RCC 7860 (cell line): ENCODE data around the gene FAT4.

Experiments used
- DNase-seq: peaks from one replicate; pipeline ENCODE4 v3.0.0-alpha.2; 2015; ENCODE audit warnings: low spot score
- FAIRE-seq: peaks from 2 replicates; lab custom pipeline; 2012; peaks lifted over from hg19 to GRCh38; lab: Jason Lieb, UNC

Gene FAT4, protein sequence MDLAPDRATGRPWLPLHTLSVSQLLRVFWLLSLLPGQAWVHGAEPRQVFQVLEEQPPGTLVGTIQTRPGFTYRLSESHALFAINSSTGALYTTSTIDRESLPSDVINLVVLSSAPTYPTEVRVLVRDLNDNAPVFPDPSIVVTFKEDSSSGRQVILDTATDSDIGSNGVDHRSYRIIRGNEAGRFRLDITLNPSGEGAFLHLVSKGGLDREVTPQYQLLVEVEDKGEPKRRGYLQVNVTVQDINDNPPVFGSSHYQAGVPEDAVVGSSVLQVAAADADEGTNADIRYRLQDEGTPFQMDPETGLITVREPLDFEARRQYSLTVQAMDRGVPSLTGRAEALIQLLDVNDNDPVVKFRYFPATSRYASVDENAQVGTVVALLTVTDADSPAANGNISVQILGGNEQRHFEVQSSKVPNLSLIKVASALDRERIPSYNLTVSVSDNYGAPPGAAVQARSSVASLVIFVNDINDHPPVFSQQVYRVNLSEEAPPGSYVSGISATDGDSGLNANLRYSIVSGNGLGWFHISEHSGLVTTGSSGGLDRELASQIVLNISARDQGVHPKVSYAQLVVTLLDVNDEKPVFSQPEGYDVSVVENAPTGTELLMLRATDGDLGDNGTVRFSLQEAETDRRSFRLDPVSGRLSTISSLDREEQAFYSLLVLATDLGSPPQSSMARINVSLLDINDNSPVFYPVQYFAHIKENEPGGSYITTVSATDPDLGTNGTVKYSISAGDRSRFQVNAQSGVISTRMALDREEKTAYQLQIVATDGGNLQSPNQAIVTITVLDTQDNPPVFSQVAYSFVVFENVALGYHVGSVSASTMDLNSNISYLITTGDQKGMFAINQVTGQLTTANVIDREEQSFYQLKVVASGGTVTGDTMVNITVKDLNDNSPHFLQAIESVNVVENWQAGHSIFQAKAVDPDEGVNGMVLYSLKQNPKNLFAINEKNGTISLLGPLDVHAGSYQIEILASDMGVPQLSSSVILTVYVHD (N-terminal part only)

DNA sequence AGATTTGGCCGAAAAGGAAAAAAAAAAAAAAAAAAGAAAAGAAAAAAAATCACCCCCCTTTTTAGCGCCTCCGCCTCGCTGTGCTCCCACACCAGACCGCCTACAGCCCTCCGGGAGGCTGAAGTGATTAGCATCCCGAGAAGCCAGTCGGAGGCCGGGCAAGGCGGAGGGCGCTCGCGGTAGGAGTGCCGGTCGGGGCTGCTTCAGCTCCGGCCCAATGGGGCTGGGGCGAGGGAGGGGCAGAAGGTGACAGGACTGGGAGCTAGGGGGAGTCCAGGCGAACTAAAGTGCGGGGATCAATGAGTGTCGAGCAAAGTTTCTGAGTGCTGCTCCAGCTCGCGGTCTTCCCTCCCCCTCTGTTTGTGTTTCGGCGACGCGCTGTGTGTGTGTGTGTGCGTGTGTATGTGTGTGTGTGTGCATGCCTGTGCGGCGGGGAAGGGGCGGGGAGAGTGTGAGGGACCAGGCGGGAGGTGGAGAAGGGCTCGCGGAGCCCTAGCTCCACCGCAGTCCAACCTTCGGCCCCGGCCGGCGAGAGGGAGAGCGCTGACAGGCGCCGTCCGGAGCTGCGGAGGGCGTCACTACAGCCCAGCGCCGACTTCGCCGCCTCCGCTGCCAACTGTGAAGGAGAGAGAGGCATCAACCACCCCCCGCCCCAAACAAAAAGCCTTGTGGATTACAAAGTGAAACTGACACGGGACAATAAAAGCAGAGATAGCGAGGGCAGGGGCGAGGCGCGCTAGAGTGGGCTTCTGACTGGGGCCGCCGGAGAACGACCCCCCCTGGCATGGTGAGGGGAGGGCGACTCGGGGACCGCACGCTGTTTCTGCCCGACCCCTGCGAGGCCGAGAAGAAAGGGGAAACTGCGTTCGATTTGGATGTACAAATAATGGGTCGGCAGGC lies at the start of gene FAT4:
Gene FAT4, plus strand, starts transcription at position 280 of the 900 bp plus-strand sequence. CDS start 1,457 bp downstream, outside the sequence.
- FAIRE-seq (peak; percentile 65), DNase-seq (peak; percentile 74)

DNA sequence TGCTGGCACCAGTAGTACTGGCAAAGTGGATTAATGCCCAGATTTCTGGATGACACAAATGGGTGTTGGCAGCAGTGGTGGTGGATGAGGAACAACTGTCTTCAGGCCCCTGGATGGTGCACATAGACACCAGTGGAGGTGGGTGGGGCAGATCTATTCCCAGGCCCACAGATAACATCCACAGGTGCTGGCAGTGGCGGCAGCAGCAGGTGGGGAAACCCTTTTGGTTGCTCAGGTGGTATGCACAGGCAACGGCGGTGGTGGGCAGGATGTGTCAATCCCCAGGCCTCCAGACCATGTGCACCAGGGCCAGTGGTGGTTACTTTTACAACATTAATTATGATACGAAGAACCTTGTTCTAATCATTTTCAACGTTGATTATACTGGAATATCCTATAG lies 48.9 kb upstream of the FAT4 start:
- no peak for DNase-seq
- no peak for FAIRE-seq

DNA sequence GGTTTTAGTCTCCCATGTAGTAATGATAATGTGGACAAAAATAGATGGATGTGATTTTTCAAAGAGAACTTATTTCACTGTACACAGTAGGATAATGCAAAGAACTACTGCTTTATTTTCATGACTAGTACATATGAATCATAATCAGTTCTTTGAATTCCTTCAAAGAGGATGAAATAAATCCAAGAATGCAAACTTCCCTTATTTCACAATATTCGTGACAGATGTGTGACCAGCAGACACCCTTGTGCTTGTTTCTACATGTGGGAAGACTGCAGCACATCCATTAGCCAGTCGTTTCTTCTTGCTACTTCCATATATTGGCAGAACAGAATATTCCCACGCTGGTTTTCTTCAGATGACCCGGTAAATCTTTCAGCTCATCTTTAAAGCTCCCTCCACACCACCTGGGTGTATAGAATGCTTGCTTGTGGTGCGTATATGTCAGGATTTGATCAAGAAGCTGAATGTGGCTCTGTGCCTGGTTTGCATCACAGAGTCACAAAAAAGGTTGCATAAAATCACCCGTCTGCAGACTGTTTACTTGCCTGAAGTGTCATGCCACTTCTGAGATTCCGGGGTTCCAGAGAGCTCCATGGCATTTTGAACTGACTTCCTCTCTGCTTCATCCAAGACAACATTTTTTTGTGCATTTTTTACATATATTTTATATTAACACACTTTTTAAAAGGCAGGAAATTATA lies 47.7 kb upstream of the FAT4 start:
- DNase-seq, result no peak
- FAIRE-seq, result no peak

DNA sequence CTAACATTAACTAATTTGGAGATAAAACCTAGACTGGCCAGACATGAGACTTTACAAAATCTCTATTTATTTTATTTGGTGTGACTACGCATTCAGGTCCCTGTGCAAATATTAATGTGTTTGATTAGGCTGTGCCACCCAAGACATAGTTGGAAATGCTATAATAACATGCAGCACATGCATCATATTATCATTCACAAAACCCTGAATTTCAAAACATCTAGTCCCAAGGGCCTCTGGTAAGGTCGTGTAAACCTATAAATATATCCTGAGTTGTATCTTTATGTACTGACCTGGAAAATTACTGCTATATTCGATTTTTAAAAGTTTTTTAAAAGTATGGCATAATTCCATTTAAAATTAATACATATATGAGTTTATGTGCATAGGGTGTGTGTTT lies 47.1 kb upstream of the FAT4 start:
- FAIRE-seq (no peak), DNase-seq (no peak)

DNA sequence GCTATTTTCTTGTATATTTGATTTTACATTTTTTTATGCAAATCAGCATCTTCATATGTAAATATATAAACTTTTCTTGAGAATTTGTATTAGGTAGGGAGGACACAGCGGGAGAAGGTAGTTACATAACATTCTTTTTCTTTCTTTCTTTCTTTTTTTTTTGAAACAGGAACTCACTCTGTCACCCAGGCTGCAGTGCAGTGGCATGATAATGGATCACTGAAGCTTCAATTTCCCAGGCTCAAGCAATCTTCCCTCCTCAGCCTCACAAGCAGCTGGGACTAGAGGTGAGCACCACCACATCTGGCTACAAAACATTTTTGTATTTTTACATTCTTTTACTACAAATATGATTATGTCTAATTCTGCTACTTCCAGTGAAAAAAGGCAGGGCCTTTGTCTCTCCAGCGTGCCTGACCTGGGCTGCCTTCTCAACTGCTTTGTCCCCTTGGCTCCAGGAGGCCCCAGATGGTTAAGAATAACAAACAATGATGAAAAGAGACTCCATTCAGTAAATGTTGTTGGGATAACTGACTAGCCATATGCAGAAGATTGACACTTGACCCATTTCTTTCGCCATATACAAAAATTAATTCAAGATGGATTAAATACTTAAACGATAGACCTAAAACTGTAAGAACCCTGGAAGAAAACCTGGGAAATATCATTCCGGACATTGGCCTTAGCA lies 46.5 kb upstream of the FAT4 start:
- DNase-seq (no peak), FAIRE-seq (no peak)

DNA sequence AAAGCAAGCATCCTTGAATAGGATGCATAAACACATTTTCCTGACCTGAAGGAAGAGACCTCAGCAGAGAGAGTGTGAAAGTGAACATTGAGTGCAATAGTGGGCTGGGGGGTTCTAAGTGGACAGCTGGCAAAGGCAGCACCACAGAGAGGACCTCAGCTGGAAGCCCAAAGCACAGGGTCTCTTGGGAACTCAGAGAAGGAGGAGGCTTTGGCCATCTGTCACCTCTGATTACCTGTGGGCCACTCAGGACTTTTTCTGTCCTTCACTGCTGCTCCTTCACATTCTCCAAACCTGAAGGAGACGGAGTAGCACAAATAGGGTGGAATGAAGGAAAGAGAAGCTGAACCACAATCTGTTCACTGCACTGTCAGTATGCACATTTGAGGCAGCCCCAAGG lies 37.9 kb upstream of the FAT4 start:
- FAIRE-seq, result no peak
- DNase-seq, result no peak

DNA sequence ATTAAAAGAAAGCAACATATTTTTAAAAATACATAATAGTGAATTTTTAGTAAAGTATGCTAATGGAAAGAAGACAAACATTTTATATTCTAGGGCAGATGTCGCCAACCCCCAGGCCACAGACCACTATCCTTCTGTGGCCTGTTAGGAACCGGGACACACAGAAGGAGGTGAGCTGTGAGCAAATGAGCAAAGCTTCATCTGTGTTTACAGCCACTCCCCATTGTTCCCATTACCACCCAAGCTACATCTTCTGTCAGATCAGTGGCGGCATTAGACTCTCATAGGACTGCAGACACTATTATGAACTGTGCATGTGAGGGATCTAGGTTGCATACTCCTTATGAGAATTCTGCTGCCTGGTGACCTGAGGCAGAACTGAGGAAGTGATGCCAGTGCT lies 37.0 kb upstream of the FAT4 start:
- FAIRE-seq (no peak), DNase-seq (no peak)

DNA sequence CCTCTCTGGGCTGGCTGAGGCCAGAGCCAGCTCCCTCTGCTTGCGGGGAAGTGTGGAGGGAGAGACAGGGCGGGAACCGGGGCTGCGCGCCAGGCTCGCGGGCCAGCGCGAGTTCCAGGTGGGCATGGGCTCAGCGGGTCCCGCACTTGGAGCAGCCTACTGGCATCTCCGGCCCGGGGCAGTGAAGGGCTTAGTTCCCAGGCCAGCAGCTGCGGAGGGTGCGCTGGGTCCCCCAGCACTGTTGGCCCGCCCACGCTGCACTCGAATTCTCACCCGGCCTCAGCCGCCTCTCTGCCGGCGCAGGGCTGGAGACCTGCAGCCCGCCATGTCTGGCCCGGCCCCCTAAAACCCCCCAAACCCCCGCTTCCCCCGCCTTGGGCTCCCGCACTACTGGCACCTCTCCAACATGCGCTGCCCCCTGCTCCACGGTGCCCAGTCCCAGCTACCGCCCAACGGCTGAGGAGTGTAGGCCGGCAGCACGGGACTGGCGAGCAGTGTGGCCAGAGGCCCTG lies 33.8 kb upstream of the FAT4 start:
- DNase-seq (no peak), FAIRE-seq (no peak)

DNA sequence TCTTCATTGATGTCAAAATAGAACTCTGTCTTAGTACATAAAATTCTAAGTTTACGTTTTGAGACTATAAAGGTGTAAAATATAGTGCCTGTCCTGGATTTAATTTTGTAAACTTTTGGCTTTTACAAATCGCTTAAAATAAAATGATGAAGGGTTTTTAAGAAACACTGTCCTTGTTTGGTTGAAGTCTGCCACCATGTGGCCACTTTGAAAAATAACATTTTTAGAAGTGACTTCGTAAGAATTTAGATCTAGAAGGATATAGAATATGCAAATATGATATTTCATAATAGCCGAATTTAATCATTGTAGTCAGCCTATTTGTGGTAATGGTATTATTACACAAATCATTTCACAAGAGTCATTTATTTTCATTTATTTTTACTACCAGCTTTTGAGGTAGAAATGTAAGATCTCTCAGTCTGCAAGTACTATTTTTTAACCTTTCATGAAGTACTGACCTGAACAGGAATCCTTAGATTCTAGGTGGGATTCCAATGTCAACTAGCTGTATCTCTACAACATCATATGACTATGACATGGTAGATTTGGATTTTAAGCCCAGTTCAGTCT lies 31.0 kb upstream of the FAT4 start:
- FAIRE-seq (peak; percentile 79), DNase-seq (peak; percentile 7)

DNA sequence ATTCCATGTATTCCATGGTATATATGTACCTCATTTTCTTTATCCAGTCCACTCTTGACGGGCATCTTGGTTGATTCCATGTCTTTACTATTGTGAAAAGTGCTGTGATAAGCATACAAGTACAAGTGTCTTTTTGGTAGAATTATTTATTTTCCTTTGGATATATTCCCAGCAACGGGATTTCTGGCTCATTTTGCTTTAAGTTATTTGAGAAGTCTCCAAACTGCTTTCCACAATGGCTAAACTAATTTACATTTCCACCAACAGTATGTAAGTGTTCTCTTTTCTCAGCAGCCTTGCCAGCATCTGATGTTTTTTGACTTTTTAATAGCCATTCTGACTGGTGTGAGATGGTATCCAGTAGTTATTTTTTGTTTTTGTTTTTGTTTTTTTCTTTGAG lies 17.6 kb upstream of the FAT4 start:
- FAIRE-seq (no peak), DNase-seq (no peak)

DNA sequence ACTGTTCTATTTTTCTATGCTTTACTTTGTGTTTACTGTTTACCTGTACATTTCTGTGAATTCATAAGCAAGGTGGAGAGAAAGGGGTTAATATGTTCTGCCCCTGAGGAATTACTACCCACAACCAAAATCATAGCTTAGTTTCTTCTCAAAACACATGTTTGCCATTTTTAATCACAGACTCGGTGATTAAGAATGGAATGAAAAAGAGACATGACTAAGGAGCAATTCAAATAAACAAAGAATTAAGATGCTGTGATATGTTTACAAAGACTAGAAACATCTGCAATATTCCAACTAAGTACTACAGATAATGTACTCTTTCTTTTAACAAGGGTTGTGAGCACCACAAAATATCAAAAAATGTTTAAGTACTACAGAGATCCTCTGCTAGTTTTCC lies 11.7 kb upstream of the FAT4 start:
- DNase-seq (no peak), FAIRE-seq (no peak)

DNA sequence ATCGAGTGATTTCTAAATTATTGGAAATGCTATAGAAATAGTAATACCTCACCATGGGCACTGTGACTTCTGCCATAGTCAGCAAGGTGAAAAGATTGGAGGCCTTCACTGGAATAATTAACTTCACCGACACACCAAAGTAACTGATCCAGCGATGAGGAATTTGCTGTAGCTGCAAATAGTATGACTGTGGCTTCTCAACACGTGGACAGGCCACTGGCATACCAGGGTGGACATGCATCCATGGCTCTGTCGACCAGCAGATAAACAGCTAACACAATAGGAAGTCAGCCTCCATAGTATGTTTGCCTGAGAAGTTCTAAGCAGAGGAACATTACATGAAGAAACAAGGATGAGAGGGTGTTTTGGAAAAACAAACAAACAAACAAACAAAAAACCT lies 10.9 kb upstream of the FAT4 start:
- FAIRE-seq, result no peak
- no peak for DNase-seq

DNA sequence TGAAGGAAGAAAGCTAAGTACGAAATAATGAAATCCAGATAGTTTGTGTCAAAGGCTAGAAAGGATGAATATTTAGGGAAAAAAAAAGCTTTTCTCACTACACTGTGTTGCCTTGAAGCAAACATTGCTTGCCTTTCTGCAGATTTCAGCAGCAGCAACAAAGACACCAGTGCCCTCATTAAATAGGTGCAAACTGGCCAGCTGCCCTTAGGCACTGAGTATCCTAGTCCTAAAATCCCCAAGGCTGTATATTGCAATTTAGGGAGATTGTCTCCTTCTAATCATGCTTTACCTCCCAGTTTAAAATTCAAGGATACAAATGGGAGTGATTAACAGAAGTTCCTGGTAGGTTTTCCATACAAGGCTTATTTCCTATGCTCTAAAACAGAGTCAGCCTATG lies 8.6 kb upstream of the FAT4 start:
- no peak for FAIRE-seq

DNA sequence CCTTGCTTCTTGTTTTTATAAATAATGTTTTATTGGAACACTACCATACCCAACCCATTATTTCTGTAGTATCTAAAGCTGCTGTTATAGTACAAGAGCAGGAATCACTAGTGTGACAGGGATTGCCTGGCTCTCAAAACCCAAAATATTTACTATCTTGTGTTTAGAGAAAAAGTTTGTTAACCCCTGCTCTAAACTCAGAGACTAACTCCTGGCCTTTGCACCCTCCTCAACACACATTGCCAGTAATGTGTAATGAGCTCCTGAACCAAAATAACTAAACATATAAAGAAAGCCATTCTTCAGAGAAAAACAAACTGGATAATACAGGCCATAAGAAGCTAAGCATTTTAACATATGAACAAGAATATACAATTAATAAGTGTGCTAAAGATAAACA lies 8.2 kb upstream of the FAT4 start:
- FAIRE-seq, result no peak

More for the DNA sequence above, 8.6 kb upstream of the FAT4 start:
- DNase-seq, result no peak

DNA sequence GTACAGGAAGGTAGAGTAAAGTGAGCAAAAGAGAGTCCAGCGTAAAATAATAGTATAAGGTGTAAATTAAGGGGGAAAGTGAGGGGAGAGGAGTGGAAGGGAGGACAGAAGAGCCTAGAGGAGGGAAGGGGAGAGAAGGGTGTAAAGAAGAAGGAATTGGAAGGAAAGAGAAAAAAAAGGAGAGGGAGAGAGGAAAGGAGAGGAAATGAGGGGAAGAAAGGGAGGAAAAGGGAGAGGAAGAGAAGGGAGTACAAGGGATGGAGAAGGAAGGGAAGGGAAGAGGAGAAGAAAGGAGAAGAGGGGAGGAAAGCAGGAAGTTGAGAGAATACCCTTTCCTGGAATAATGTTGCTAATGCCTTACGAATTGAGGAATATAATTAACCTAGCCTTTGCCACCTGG lies 3.3 kb upstream of the FAT4 start:
- FAIRE-seq, result no peak
- DNase-seq, result no peak

More for the DNA sequence above, 8.2 kb upstream of the FAT4 start:
- no peak for DNase-seq

DNA sequence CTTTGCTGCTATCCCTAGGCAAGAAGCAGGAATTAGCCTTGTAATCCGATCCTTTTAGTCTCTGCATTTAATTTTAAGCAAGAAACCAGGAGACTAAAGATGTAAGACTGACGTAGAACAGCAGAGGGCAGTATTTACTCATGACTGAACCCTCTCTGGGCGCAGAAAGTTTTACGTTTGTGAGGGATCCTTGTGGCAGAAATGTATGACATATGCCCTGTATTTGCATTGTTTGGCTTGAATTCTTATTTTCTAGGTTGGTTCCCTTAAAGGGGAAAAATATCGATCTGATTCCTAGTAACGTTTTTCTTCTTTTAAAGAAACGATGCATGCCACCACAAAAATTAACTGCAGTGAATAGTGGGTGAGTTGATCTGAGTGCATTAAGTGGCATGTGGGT lies 1.3 kb upstream of the FAT4 start:
- FAIRE-seq (peak; percentile 78), DNase-seq (peak; percentile 61)

DNA sequence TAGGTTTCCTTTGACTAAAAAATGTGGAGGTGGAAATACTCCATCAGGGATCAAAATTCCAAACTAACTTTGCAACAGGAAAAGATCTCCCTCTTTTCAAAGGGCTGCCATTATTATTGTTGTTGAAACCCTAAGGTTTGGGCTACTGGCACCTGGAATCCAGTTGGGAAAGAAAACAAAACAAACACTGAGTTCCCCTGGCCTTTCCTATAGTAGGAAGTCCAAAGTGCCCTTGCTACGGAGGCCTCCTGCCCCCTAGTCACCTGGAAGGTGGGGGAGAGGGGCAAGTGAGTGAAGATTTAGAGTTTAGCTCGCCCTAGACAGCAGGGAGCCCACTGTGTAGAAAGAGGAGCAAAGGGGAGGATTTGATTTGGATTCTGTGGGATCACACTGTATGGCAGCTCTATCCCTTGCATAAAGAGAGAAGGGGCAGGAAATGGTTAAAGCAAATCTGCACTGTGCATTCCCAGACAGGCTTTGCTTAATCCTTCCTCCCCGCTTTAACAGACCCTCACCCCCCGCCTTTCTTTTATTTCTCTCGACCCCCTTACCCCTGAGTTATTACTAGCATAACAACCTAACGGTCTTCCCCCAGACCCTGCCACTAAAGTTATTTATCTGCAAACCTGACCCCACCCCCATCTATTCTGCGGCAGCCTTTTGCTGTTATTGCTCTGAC lies 627 bp upstream of the FAT4 start:
- DNase-seq (no peak), FAIRE-seq (no peak)
